CD14-positive monocyte (primary cell): Measurements from ENCODE around the gene SYDE2. TPM values are rescaled to one million over a fixed set of nuclear protein-coding genes. Genes with fewer than 3 reads are reported as not detected.

Experiments used
- DNase-seq, 3 donors: peaks; one replicate each; pipeline ENCODE4 v3.0.0-alpha.2; 2011 to 2022
- H2AFZ ChIP-seq: 2 replicates; pipeline ENCODE4 v1.6.0; 2012; ENCODE audit warnings: mild to moderate bottlenecking, low read depth, low read length, inconsistent platforms; ENCODE audit not compliant: insufficient read depth, poor library complexity, severe bottlenecking
- H3K27ac ChIP-seq, 2 donors: 1 replicate in 1 of 2; 2 replicates in 1 of 2; pipeline ENCODE4 v1.5.1; 2012 to 2013; ENCODE audit warnings: low read length in 2 of 2, control low read depth in 1 of 2, inconsistent platforms in 1 of 2, low read depth in 1 of 2, mild to moderate bottlenecking in 1 of 2
- H3K27me3 ChIP-seq, 2 donors: one replicate each; pipeline versions ENCODE4 v1.6.0 to v1.6.1; 2011 to 2013; ENCODE audit warnings: low read length in 2 of 2; ENCODE audit not compliant: control insufficient read depth in 2 of 2, insufficient read depth in 2 of 2
- H3K36me3 ChIP-seq, 2 donors: replicated peaks in 1 of 2; 1 replicate in 1 of 2; 2 replicates in 1 of 2; pipeline versions ENCODE4 v1.5.1 to v1.6.1; 2012 to 2013; ENCODE audit warnings: low read length in 2 of 2, control low read depth in 1 of 2, inconsistent platforms in 1 of 2, mild to moderate bottlenecking in 1 of 2; ENCODE audit not compliant: insufficient read depth in 2 of 2, control insufficient read depth in 1 of 2
- H3K4me1 ChIP-seq, 2 donors: 1 replicate in 1 of 2; 2 replicates in 1 of 2; pipeline versions ENCODE4 v1.5.1 to v1.6.1; 2012 to 2013; ENCODE audit warnings: low read length in 2 of 2, control low read depth in 1 of 2, inconsistent platforms in 1 of 2, mild to moderate bottlenecking in 1 of 2, moderate library complexity in 1 of 2; ENCODE audit not compliant: insufficient read depth in 2 of 2, control insufficient read depth in 1 of 2
- H3K4me2 ChIP-seq: replicated peaks from 2 replicates; pipeline ENCODE3; 2012; ENCODE audit warnings: low read length, moderate library complexity, mild to moderate bottlenecking; ENCODE audit not compliant: poor library complexity, severe bottlenecking; ENCODE audit errors: extremely low read depth
- H3K4me3 ChIP-seq, 3 experiments: fragments of 200-600 bp in 1 of 3; sonication (generic) in 1 of 3; replicated peaks in 1 of 3; 1 replicate in 2 of 3; 2 replicates in 1 of 3; pipeline ENCODE4 v1.5.1; 2011 to 2013; ENCODE audit warnings: low read length in 3 of 3, mild to moderate bottlenecking in 3 of 3, control low read depth in 2 of 3, low read depth in 2 of 3, inconsistent platforms in 1 of 3, moderate library complexity in 1 of 3
- H3K79me2 ChIP-seq: 2 replicates; pipeline ENCODE4 v1.6.0; 2012; ENCODE audit warnings: mild to moderate bottlenecking, control low read depth, inconsistent platforms, low read length, moderate library complexity; ENCODE audit not compliant: insufficient read depth
- H3K9ac ChIP-seq: 2 replicates; pipeline ENCODE4 v1.6.0; 2017; ENCODE audit warnings: low read length, mild to moderate bottlenecking; ENCODE audit not compliant: insufficient read depth, poor library complexity, severe bottlenecking
- H3K9me3 ChIP-seq, 2 donors: replicated peaks in 1 of 2; 1 replicate in 1 of 2; 2 replicates in 1 of 2; pipeline versions ENCODE4 v1.5.1 to v1.6.1; 2012 to 2013; ENCODE audit warnings: low read length in 2 of 2, control low read depth in 1 of 2; ENCODE audit not compliant: control insufficient read depth in 1 of 2, insufficient read depth in 1 of 2
- H4K20me1 ChIP-seq: 2 replicates; pipeline ENCODE4 v1.6.0; 2012; ENCODE audit warnings: mild to moderate bottlenecking, low read length, control low read depth, moderate library complexity; ENCODE audit not compliant: insufficient read depth
- H3K27ac Mint-ChIP-seq, 7 donors: one replicate each; pipeline ENCODE4 v1.8.0; 2020; ENCODE audit warnings: mild to moderate bottlenecking in 7 of 7, mixed read lengths in 7 of 7, moderate library complexity in 6 of 7, inconsistent platforms in 2 of 7
- H3K27me3 Mint-ChIP-seq, 3 donors: one replicate each; pipeline ENCODE4 v1.8.0; 2021 to 2022; ENCODE audit warnings: low read depth in 3 of 3, mild to moderate bottlenecking in 3 of 3, mixed read lengths in 3 of 3, moderate library complexity in 3 of 3, inconsistent platforms in 1 of 3
- H3K36me3 Mint-ChIP-seq, 2 donors: one replicate each; pipeline ENCODE4 v1.8.0; 2020; ENCODE audit warnings: mixed read lengths in 2 of 2, inconsistent platforms in 1 of 2, mild to moderate bottlenecking in 1 of 2
- H3K4me1 Mint-ChIP-seq: one replicate; pipeline ENCODE4 v1.8.0; 2020; ENCODE audit warnings: mild to moderate bottlenecking, mixed read lengths
- H3K4me3 Mint-ChIP-seq, 2 donors: one replicate each; pipeline ENCODE4 v1.8.0; 2020; ENCODE audit warnings: mild to moderate bottlenecking in 2 of 2, mixed read lengths in 2 of 2, moderate library complexity in 1 of 2
- H3K9me3 Mint-ChIP-seq, 7 donors: one replicate each; pipeline ENCODE4 v1.8.0; 2020 to 2022; ENCODE audit warnings: mixed read lengths in 7 of 7, mild to moderate bottlenecking in 6 of 7, moderate library complexity in 6 of 7, inconsistent platforms in 2 of 7
- CTCF ChIP-seq: fragments of 200-600 bp; IDR thresholded peaks from one replicate; pipeline ENCODE4 v1.8.0; 2022; ENCODE audit warnings: antibody characterized with exemption, mild to moderate bottlenecking
- WGBS: methylation state at CpG from one replicate; pipeline ENCODE4 v1.1.5; 2013; ENCODE audit warnings: missing lambda C conversion rate; ENCODE audit not compliant: insufficient coverage; 5-methylcytosine and 5-hydroxymethylcytosine counted together
- intact Hi-C, 2 donors: fragments of 100-400 bp; cut with micrococcal nuclease; formaldehyde crosslinking; loops; one replicate each; pipeline versions ENCODE4 v1.15.0 to v1.15.1; 2023
- polyA plus RNA-seq, 3 donors: library from polyadenylated mRNA; depleted of rRNA in 1 of 3; unstranded in 2 of 3; stranded (reverse) in 1 of 3; fragments of 300-500 nt in 2 of 3; fragments of >200 nt in 1 of 3; fragmentation: Illumina TruSeq in 2 of 3; gene quantifications; 1 replicate in 2 of 3; 2 replicates in 1 of 3; pipeline ENCODE4 v1.2.3, GENCODE V29; 2012 to 2021

The SYDE2 gene
- polyA plus RNA-seq, 3 donors: not detected

- no peak for TF ChIP-seq CTCF
- Histone ChIP-seq H3K9me3 (no peaks in the 10 kb centered on the region), H3K4me3 (no peak overlapping the region), H3K79me2 (no peaks in the 10 kb centered on the region), H3K27me3 (no peaks in the 10 kb centered on the region), H3K4me2 (no peak overlapping the region), H3K4me1 (no peaks in the 10 kb centered on the region), H4K20me1 (no peaks in the 10 kb centered on the region), H3K9ac (no peak overlapping the region), H2AFZ (no peak overlapping the region), H3K27ac (no peak overlapping the region), H3K36me3 (no peaks in the 10 kb centered on the region)
- Mint-ChIP-seq H3K9me3 (peaks cover 0 to 2% (median 0%) of the 10 kb centered on the region in 7 donors), H3K36me3 (no peaks in the 10 kb centered on the region), H3K4me3 (no peak overlapping the region), H3K27ac (no peak overlapping the region), H3K4me1 (no peaks in the 10 kb centered on the region), H3K27me3 (peaks cover 0 to 2% (median 0%) of the 10 kb centered on the region in 3 donors)
- intact Hi-C loops: no loop called here
- WGBS: no CpG with 5 or more reads among the region's 2 CpGs
- no peak for DNase-seq
Observed at GRCh38 chr1:85149805-85150204, 51.0 kb downstream of the SYDE2 start.

- H2AFZ ChIP-seq: no peak overlapping the region
- peaks cover 0 to 2% (median 0%) of the 10 kb centered on the region in 7 donors for H3K9me3 Mint-ChIP-seq
- no peak overlapping the region for H3K4me3 ChIP-seq
- no peaks in the 10 kb centered on the region for H3K27me3 ChIP-seq
- TF ChIP-seq CTCF: no peak
- no peaks in the 10 kb centered on the region for H3K4me1 ChIP-seq
- no peaks in the 10 kb centered on the region for H3K79me2 ChIP-seq
- H3K9ac ChIP-seq: no peak overlapping the region
- H3K4me3 Mint-ChIP-seq: no peak overlapping the region
- no peaks in the 10 kb centered on the region for H3K9me3 ChIP-seq
- no peak for DNase-seq
- no peaks in the 10 kb centered on the region for H3K36me3 ChIP-seq
- H3K27ac Mint-ChIP-seq: no peak overlapping the region
- no peak overlapping the region for H3K27ac ChIP-seq
- H3K4me1 Mint-ChIP-seq: no peaks in the 10 kb centered on the region
- H3K4me2 ChIP-seq: no peak overlapping the region
- no peaks in the 10 kb centered on the region for H4K20me1 ChIP-seq
- no peaks in the 10 kb centered on the region for H3K36me3 Mint-ChIP-seq
- peaks cover 0 to 2% (median 2%) of the 10 kb centered on the region in 3 donors for H3K27me3 Mint-ChIP-seq
- intact Hi-C loops: no loop called here
Observed at GRCh38 chr1:85148524-85149250, 52.1 kb downstream of the SYDE2 start.
